GM12878 (cell line): ENCODE measurements around the gene EXOC3L4.

Source experiments
- ASH2L ChIP-seq: fragments of 300-600, 200-600 bp; sonication (generic); IDR thresholded peaks from 2 replicates; pipeline ENCODE4 v1.6.1; 2017; ENCODE audit warnings: low read depth, mild to moderate bottlenecking, borderline replicate concordance
- CTCF ChIP-seq, 3 experiments: IDR thresholded peaks in 2 of 3; conservative IDR thresholded peaks in 1 of 3; 2 replicates each; pipeline ENCODE4 v1.5.1; 2011; ENCODE audit warnings: low read depth in 3 of 3, low read length in 3 of 3, mild to moderate bottlenecking in 3 of 3, control low read depth in 2 of 3, moderate library complexity in 2 of 3, inconsistent platforms in 1 of 3, mixed read lengths in 1 of 3; ENCODE audit not compliant: control insufficient read depth in 2 of 3, insufficient read depth in 1 of 3; ENCODE audit errors: extremely low read depth in 1 of 3
- KLF5 ChIP-seq: fragments of 450-650 bp; IDR thresholded peaks from 2 replicates; pipeline ENCODE4 v1.6.1; 2014; ENCODE audit warnings: mild to moderate bottlenecking; ENCODE audit not compliant: partially characterized antibody
- NFIC ChIP-seq: IDR thresholded peaks from 2 replicates; pipeline ENCODE4 v1.6.1; 2012; ENCODE audit warnings: low read depth, mild to moderate bottlenecking, inconsistent platforms, low read length, moderate library complexity
- PBX3 ChIP-seq: IDR thresholded peaks from 2 replicates; pipeline ENCODE4 v1.6.1; 2011; ENCODE audit warnings: mild to moderate bottlenecking, low read depth, low read length, moderate library complexity; ENCODE audit not compliant: insufficient replicate concordance
- RELB ChIP-seq: fragments of 450-650 bp; IDR thresholded peaks from 2 replicates; pipeline ENCODE4 v1.6.1; 2017; ENCODE audit warnings: low read depth, mild to moderate bottlenecking, moderate library complexity
- SRF ChIP-seq, 2 experiments: IDR thresholded peaks; 2 replicates each; pipeline ENCODE4 v1.6.1; 2011; ENCODE audit warnings: low read depth in 2 of 2, low read length in 2 of 2, mild to moderate bottlenecking in 1 of 2, moderate library complexity in 1 of 2
- YY1 ChIP-seq: IDR thresholded peaks from 2 replicates; pipeline ENCODE4 v1.6.1; 2011; ENCODE audit warnings: low read depth, mild to moderate bottlenecking, low read length

- no peak for TF ChIP-seq ASH2L
- TF ChIP-seq PBX3, result no peak
- TF ChIP-seq SRF (IDR thresholded peaks at IDR 0.05; ENCODE audit: low read depth in 2 of 2, low read length in 2 of 2), result no peak
- TF ChIP-seq RELB, result no peak
- TF ChIP-seq NFIC, result no peak
- TF ChIP-seq CTCF (IDR thresholded peaks at IDR 0.05 in 2 of 3, conservative IDR thresholded peaks at IDR 0.05 in 1 of 3; ENCODE audit: control insufficient read depth in 2 of 3, extremely low read depth in 1 of 3, insufficient read depth in 1 of 3, low read depth in 3 of 3, low read length in 3 of 3), result no peak
- no peak for TF ChIP-seq KLF5
- no peak for TF ChIP-seq YY1
Measured at GRCh38 chr14:103156651-103157378, 62.3 kb downstream of the EXOC3L4 start.
